GM21576 (cell line): ENCODE measurements around the gene ERFE.

Experiments
- ATAC-seq: cut with Tn5 transposase; IDR thresholded peaks from one replicate; pipeline ENCODE4 v1.9.1; 2021; ENCODE audit warnings: mild to moderate bottlenecking, moderate library complexity; ENCODE audit not compliant: unreplicated experiment

Gene ERFE

DNA sequence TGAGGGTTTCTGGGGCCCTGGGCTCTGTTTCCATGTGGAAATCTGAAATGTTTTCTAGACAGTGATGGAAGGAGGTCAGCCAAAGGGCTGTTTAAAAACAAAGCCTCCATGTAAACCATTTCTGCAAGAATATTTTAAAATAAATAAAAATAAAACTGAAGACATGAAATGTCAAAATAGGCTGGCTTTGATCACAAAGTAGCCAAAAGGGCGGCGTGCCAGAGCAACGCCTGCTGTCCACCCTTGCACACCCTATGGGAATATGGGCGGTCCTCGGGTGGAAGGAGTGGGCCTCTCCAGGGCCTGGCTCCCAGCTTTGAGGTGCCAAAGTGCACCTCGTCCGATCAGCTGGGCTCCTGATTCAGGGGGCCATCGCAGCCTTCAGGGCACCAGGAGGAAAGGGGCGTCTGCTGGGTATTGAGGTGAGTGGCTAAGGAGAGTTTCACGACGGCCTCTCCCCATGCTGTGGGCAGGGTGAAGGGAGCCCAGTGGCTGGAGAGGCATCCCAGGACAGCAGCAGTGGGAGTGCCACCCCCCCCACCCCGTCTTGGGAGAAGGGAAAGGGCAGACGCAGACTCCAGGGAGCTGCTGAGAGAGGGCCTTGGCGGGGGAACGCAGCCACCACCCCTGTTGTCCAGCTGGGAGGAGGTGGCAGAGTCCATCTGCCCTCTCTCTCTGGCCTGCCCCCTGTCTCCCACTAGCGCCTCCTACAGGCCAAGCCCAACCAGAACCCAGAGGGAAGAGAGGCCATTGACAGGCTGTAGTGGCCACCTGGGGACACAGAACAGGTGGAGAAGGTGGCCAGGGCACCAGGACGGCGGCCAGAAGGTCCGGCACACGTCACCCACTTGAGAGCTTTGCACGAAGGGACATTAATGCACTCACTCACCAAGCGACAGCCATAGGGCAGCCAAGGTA, 5.7 kb upstream of the ERFE start:
- no peak for ATAC-seq

DNA sequence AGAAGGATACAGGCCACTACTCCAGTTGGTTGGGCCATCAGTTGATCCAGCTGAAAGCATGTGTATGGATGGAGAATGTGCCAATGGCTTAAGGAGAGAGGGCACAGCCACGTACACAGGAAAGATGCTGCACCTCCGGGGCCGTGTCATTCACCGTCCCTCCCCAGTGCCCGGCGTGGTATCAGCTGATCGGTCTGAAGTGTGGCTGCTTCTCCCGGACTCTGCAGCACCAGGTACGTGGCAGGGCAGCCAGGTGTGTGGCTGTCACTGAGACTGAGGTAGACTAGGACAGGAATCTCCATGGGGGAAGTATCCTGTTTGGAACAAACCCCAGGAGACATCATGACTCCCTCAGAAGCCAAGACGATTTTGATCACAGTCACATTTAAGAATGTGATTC, 4.2 kb upstream of the ERFE start:
- ATAC-seq: no peak

DNA sequence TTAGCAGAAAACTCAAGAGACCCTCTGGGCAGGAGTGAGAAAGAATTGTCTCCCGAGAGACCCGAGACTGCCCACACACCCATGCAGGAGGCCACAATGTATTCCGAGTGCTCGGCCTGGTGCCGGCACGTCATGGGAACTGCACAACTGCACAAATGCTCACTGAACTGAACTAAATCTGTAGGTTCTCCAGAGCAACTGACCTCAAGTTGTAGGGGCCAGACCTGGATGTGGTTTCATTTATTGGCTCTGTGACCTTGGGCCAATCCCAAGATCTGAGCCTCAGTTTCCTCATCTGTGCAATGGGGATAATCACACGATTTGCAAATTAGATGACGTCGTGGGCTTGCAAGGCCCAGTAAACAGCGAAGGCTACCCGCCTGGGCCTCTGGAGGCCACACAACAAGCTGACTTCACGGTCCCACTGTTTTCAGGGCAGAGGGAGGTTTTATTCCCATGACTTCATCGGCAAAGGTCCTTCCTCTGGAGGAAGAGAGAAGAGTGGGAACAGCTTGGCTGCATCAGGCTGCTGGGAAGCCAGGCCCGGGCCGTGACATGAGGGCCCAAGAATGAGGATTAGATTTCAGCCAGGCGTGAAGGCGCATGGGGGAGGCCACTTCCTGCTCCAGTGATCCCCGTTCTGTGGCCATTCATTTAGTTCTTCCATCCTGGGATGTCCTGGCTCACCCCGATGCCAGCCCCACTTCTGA, 3.6 kb upstream of the ERFE start:
- no peak for ATAC-seq

GRCh38 chr2:238155761-238156694, 2.7 kb upstream of the ERFE start:
- ATAC-seq: no peak

DNA sequence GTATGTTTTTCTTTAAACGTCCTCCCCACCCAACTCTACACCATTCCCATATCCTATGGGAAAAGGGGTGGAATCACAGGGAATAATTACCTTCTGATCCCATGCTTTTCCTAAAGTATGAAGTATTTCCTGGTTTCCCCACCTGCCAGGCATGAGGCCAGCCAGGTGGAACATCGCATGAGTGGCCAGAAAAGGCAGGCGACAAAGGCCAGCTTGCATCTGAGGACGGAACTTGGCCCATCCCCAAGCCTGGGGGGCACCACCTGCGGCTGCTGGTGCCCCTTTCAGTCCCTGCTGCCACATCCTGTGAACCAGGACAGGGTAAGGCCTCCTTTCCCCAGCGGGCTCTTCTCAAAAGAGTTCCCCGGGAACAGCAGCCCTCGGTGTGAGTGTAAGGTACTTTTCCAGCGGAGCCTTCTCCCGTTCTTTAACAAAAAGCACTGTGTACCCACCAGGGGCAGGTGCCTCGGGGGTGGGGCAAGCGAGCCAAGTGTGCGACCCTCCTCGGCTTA, 1.2 kb upstream of the ERFE start:
- ATAC-seq: no peak

DNA sequence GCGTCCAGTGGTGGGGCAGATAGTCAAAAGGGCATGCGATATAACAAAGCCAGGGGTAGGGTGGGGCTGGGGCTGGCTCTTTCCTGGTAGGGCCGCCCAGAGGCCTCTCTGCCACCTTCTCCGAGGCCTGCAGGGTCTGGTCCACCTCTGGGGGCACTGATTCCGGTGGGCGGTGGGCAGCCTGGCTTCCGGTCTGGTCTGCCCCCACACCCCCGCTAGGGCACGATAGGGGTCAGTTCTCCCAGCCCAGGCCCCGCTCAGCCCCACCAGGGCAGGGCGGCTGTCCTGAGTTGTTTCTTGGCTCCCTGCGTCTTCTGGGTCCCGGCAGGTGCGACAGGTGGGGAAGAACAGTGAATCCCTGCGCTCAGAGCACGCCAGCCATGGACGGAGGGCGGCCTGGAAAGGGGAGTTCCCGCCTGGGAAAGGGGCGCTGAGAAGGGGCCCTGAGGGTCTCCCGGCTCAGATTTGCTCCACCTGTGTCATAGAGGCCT, 707 bp upstream of the ERFE start:
- no peak for ATAC-seq

- ATAC-seq: no peak
Observed at GRCh38 chr2:238159071-238159539, 335 bp downstream of the ERFE start.

DNA sequence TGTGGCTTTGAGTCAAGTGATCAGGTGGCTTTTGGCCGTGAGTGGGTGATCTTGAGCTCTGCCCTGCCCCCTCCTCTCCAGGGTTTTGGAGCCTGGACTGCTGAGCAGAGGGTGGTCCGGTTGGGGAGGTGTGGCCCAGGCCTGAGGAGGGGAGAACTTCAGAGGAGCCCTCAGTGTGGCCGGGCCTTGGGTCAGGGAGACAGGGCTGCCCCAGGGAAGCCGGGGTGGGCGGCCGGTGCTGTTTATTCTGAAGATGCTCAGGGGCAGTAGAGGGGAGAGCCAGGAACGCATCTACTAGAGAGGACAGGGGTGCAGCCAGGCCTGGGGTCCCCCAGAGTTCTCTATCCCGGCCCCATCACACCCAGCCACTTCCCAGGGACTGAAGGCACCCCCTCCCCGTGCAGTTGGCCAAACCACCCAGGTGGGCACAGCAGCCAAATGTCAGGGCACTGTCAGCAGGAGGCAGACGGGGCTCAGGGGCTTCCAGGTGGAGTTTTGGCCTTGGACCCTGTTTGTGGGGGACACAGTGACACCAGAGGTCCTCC, 963 bp downstream of the ERFE start:
- ATAC-seq: no peak

DNA sequence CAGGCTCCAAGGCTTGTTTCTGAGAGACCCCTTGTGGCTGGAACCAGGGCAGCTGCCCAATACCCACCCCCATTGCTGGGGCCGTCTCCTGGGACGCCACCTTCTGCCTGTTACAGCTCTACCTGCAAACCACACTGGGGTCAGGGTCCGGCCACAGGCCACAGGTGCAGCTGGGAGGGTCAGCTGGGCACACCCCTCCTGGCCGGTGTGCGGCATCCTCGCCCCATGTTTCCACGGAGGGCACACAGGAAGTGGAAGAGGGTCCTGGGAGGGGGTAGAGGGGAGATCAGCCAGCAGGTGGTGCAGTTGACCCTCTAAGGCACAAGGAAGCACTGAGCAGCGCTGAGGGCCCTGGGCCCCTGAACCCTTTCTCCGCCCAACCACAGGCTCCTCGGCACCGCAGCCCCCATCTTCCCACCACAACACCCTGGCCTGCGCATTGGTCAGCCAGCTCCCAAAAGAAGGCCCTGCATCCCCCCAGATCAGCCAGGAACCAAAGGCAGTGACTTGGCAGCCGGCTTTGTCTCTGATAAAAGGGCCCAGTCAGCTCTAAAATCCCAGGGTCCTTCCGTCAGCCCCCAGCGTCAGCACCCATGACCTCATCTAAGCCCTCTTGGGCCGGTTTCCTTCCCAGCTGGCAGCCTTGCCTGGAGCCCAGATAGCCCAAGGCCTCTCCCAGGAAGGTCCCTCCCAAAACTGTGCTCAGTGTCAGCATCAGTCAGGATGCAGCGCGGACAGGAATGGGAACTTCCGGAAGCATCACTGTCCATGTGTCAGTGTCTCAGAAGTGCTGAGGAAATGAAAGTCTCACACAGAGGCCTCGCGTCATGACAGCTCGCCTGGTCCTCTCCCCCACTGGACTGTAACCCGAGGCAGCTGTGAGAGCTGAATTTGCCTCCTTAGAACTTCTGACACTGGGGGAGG, 1.7 kb downstream of the ERFE start:
- ATAC-seq: no peak

GRCh38 chr2:238161291-238162051, 2.7 kb downstream of the ERFE start:
- no peak for ATAC-seq

GRCh38 chr2:238162251-238162845, 3.6 kb downstream of the ERFE start:
- ATAC-seq: no peak

GRCh38 chr2:238162846-238163441, 4.2 kb downstream of the ERFE start:
- no peak for ATAC-seq

GRCh38 chr2:238163481-238164198, 4.9 kb downstream of the ERFE start:
- ATAC-seq: no peak

DNA sequence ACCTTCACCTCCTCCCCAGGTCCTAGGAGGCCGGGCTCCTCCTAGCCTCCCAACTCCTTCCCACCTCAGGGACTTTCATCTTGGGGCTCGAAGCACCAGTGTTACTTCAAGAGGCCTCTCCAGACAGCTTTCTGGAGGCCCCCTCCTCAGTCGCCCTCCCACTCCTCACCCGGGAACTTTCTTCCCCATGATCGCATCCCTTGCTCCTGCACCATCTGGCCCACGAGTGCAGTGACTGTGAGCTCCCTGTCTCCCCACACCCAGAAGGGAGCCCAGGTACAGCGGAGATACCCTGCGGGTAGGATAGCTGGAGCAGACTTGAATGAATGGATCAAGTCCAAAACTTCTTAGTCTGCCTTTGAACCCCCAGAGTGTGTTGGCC, 6.1 kb downstream of the ERFE start:
- ATAC-seq: no peak

DNA sequence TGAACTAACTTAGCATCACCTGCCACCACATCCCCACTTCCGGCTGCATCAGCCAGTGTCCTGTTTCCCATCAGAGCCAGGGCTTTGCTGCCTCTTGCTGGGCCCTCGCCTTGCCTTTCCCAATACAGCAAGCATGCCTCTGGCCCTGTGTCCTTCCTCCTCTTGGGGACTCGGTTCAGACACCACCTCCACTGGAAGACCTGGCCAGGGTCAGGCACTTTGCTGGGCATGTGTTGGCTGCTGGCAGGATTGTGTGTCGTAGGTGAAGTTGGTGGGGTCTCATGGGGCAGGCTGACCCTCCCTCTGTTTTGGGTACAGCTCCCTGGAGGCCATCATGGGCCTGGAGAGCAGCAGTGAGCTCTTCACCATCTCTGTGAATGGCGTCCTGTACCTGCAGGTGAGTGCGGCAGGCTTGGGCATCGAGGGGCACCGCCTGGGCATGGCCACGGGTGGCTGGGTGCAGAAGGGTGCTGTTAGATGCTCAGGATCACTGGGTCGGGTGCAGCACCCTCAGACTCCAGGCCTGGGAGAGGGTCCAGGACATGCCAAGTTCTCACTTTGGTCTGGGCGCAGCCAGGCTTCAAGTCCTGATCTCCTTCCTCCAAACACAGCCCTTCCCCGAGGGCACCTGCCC, 6.6 kb downstream of the ERFE start:
- ATAC-seq: no peak
